ENCODE data around the gene GPR156.

- TF ChIP-seq CTCF (IDR thresholded peaks at IDR 0.05; ENCODE audit: extremely low read depth in 1 of 2, insufficient read depth in 1 of 2, low read depth in 1 of 2, low read length in 2 of 2) (no peak), POLR2A (IDR thresholded peaks at IDR 0.05; ENCODE audit: low read depth, low read length) (no peak), JUN (IDR thresholded peaks at IDR 0.05; ENCODE audit: borderline replicate concordance, insufficient read depth, insufficient read length, low read depth) (no peak), MYC (IDR thresholded peaks at IDR 0.05; ENCODE audit: low read depth, low read length) (no peak), EZH2 (IDR thresholded peaks at IDR 0.05; ENCODE audit: borderline replicate concordance, low read depth, low read length, severe bottlenecking) (no peak), POLR2AphosphoS5 (IDR thresholded peaks at IDR 0.05; ENCODE audit: insufficient read depth, low read depth, low read length) (no peak)
- TF ChIP-seq, protein P1, sequence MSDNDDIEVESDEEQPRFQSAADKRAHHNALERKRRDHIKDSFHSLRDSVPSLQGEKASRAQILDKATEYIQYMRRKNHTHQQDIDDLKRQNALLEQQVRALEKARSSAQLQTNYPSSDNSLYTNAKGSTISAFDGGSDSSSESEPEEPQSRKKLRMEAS (IDR thresholded peaks at IDR 0.05; ENCODE audit: insufficient read depth, insufficient read length) = no peak
Observed at GRCh38 chr3:120151791-120152190, 133.2 kb downstream of the GPR156 start.

All from endothelial cell of umbilical vein (primary cell).